ENCODE measurements around the gene DLST. TPM values are rescaled to one million over a fixed set of nuclear protein-coding genes. Genes with fewer than 3 reads are reported as not detected.

The DLST gene
- total and polyA plus RNA-seq, 2 of the 4 experiments (the other 2 are of a cell fraction): 58.6 to 119 TPM

- peak overlapping the region; percentile 63 for H3K56ac ChIP-seq (ENCODE audit: extremely low read depth, insufficient read depth, low read length)
- peaks cover 50% of the 10 kb centered on the region for H4K20me1 ChIP-seq (ENCODE audit: insufficient read depth, low read length)
- H3K4me1 ChIP-seq (ENCODE audit: control insufficient read depth, insufficient read depth, low read length): peaks cover 24% of the 10 kb centered on the region
- intact Hi-C loops (cut with micrococcal nuclease) (loop anchor here (10.0 kb wide), 1 partner anchor 278 kb away; no protein-coding TSS in a partner anchor), in situ Hi-C loops (cut with MboI; ENCODE audit: low sequenced_read_pairs) (no loop called here), dilution Hi-C loops (cut with HindIII; ENCODE audit: low sequenced_read_pairs, unreplicated experiment) (no loop called here)
- peak overlapping the region; percentile 78 for H3K4ac ChIP-seq (ENCODE audit: low read depth, low read length)
- peak overlapping the region; percentile 67 for H2AK5ac ChIP-seq (ENCODE audit: low read depth, low read length)
- peak overlapping the region; percentile 19 for H4K91ac ChIP-seq (ENCODE audit: insufficient read depth, low read depth, low read length)
- H3K4me3 ChIP-seq (ENCODE audit: insufficient read depth, low read depth, low read length): peak overlapping the region; percentile 94
- peak overlapping the region; percentile 84 for H3K27ac ChIP-seq (ENCODE audit: insufficient read depth, low read length)
- H3K4me2 ChIP-seq (ENCODE audit: low read depth, low read length): peak overlapping the region; percentile 99
- ATAC-seq (ENCODE audit: low read depth) (peak; percentile 33), DNase-seq (peak; percentile 41)
- H3K9ac ChIP-seq (ENCODE audit: low read depth, low read length): peak overlapping the region; percentile 79
- H3K9me3 ChIP-seq (ENCODE audit: control insufficient read depth, insufficient read depth, low read length): no peaks in the 10 kb centered on the region
- BruUV-seq (replicated peaks): no TSS peak
- H4K5ac ChIP-seq (ENCODE audit: low read depth, low read length): peak overlapping the region; percentile 69
- H3K9me1 ChIP-seq (ENCODE audit: insufficient read depth, low read length): peaks cover 20% of the 10 kb centered on the region
- TF ChIP-seq BHLHE40 (IDR thresholded peaks at IDR 0.05; ENCODE audit: low read depth, low read length): no peak
- TF ChIP-seq RAD21 (IDR thresholded peaks at IDR 0.05; ENCODE audit: low read length): no peak
- TF ChIP-seq SMC3 (IDR thresholded peaks at IDR 0.05; ENCODE audit: low read depth, low read length): no peak
- 0 out of 2 replicates have a peak, but pooled peaks have one; percentile 10 for TF ChIP-seq MXI1 (IDR thresholded peaks at IDR 0.05; ENCODE audit: borderline replicate concordance, low read depth, low read length)
- TF ChIP-seq CEBPB (IDR thresholded peaks at IDR 0.05; ENCODE audit: low read depth, low read length): 0 out of 2 replicates have a peak, but pooled peaks have one; percentile 4
- no peak for TF ChIP-seq NFE2L2 (IDR thresholded peaks at IDR 0.05; ENCODE audit: low read depth, low read length)
- no peak for TF ChIP-seq RCOR1 (IDR thresholded peaks at IDR 0.05; ENCODE audit: insufficient replicate concordance, low read length)
- TF ChIP-seq CHD1 (IDR thresholded peaks at IDR 0.05; ENCODE audit: low read depth, low read length): no peak
- no peak for TF ChIP-seq RFX5 (IDR thresholded peaks at IDR 0.05; ENCODE audit: low read depth, low read length)
- H2BK5ac ChIP-seq (ENCODE audit: low read depth, low read length, poor library complexity, severe bottlenecking): peak overlapping the region; percentile 81
- H3K14ac ChIP-seq (replicated peaks; ENCODE audit: low read depth, low read length): peak overlapping the region; percentile 88
- no peaks in the 10 kb centered on the region for H3K27me3 ChIP-seq (ENCODE audit: control insufficient read depth, insufficient read depth, low read length)
- H2AFZ ChIP-seq (replicated peaks; ENCODE audit: low read length, poor library complexity): peak overlapping the region; percentile 99
- no peaks in the 10 kb centered on the region; the same call in 1 of the 2 replicates for H3K36me3 ChIP-seq (ENCODE audit: control insufficient read depth, insufficient read depth, low read length)
- WGBS, 2 experiments (ENCODE audit: extremely low coverage in 2 of 2, insufficient read length in 1 of 2): 1% methylated on average over 21 of the region's 49 CpGs; no CpG with 5 or more reads in 1 of the 2 experiments
- ChIA-PET POLR2A (ENCODE audit: unreplicated experiment) (no interaction called here), CTCF (interaction anchor here (0.9 to 2.6 kb wide), 2 partner anchors 21 to 274 kb away, joined by 3 to 10 read pairs; no protein-coding TSS in a partner anchor)
- H2BK120ac ChIP-seq (ENCODE audit: low read depth, low read length): no peak overlapping the region
- no peak overlapping the region for H2BK20ac ChIP-seq (ENCODE audit: low read depth, low read length)
- H2BK15ac ChIP-seq (ENCODE audit: low read depth, low read length): no peak overlapping the region; the same call in 2 of the 3 replicates
- peak overlapping the region; percentile 26; the same call in 1 of the 2 replicates for H3K18ac ChIP-seq (ENCODE audit: low read depth, low read length)
- peaks cover 4 to 57% of the 10 kb centered on the region in 2 experiments; a peak in 3 of 4 replicates for H3K79me1 ChIP-seq (ENCODE audit: low read depth in 1 of 2, low read length in 2 of 2)
- peak overlapping the region; percentile 95 for H2AK9ac ChIP-seq (replicated peaks; ENCODE audit: low read depth, low read length, poor library complexity)
- peak overlapping the region; percentile 96 for H3K23ac ChIP-seq (ENCODE audit: low read depth, low read length)
- H4K8ac ChIP-seq (ENCODE audit: low read depth in 2 of 2, low read length in 2 of 2): peak overlapping the region; percentile 52 to 93; a peak in 2 of 4 replicates
Observed at GRCh38 chr14:74882103-74882920, 596 bp downstream of the DLST start.

All from IMR-90 (cell line).